Endothelial cell of umbilical vein (primary cell): Measurements from ENCODE around the gene TPRA1.

Experiments
- FOS ChIP-seq: IDR thresholded peaks from 2 replicates; pipeline ENCODE4 v1.6.1; 2011; ENCODE audit warnings: mild to moderate bottlenecking, low read length, moderate library complexity, borderline replicate concordance; ENCODE audit not compliant: insufficient read depth
- TF ChIP-seq, protein P1 (sequence below), 2 donors: IDR thresholded peaks; 1 replicate in 1 of 2; 2 replicates in 1 of 2; pipeline ENCODE4 v1.5.1; 2011; ENCODE audit warnings: low read length in 2 of 2, mild to moderate bottlenecking in 2 of 2, moderate library complexity in 2 of 2, control low read depth in 1 of 2, inconsistent platforms in 1 of 2, low read depth in 1 of 2; ENCODE audit not compliant: insufficient read depth in 1 of 2; ENCODE audit errors: extremely low read depth in 1 of 2

DNA sequence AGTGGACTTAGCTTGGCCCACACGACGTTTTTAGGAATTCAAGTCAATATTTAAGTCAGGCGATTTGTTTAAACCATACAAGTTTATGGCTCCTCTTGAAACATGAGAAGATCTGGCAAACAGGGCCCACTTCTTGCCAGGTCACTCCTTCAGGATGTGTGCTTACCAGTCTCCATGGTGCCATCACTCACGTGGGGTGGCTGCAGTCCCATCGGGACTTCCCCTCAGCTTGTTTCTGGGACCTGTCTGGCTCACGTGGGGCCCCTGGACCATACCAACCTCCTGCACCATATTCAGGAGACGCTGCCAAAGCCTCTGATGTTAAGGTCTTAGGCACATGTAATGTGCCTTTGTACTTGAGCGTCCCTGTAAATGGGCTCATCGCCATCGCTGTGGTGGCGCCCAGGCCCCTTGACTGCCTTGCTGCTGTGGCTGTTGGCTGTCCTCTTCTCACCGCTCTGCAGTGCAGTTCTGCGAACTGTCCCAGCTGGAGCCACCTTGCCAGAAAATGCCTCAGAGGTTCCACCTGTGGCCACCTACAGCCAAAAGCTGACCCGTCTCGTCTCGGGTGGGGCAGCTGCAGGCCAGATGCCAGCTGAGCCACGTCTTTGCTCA, 16.6 kb upstream of the TPRA1 start:
- TF ChIP-seq, protein P1, sequence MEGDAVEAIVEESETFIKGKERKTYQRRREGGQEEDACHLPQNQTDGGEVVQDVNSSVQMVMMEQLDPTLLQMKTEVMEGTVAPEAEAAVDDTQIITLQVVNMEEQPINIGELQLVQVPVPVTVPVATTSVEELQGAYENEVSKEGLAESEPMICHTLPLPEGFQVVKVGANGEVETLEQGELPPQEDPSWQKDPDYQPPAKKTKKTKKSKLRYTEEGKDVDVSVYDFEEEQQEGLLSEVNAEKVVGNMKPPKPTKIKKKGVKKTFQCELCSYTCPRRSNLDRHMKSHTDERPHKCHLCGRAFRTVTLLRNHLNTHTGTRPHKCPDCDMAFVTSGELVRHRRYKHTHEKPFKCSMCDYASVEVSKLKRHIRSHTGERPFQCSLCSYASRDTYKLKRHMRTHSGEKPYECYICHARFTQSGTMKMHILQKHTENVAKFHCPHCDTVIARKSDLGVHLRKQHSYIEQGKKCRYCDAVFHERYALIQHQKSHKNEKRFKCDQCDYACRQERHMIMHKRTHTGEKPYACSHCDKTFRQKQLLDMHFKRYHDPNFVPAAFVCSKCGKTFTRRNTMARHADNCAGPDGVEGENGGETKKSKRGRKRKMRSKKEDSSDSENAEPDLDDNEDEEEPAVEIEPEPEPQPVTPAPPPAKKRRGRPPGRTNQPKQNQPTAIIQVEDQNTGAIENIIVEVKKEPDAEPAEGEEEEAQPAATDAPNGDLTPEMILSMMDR (IDR thresholded peaks at IDR 0.05; ENCODE audit: extremely low read depth in 1 of 2, insufficient read depth in 1 of 2, low read depth in 1 of 2, low read length in 2 of 2): no peak
- TF ChIP-seq FOS: no peak
